PC-3 (cell line): ENCODE results near the gene EPS8L3. TPM values are rescaled to one million over a fixed set of nuclear protein-coding genes. Genes with fewer than 3 reads are reported as not detected.
"Not testable (repeated sequence)": the region's sequence is repeated elsewhere in the genome, so short reads cannot be mapped to it uniquely, and the experiment has no call there.

Experiments used
- ATAC-seq: fragments of 200-7000 bp; cut with Tn5 transposase; 2 replicates; pipeline ENCODE4 v1.9.1; 2020; ENCODE audit warnings: mild to moderate bottlenecking, moderate library complexity
- BruUV-seq: library from RNA; stranded (reverse); fragments of 400-500 nt; replicated peaks from 2 replicates; lab custom pipeline; 2021; lab: Mats Ljungman, UMichigan
- CTCF ChIA-PET: fragments of 300-600 bp; sonication (Branson Sonifier 250); formaldehyde crosslinking; loops from one replicate; lab custom pipeline; 2022; ENCODE audit warnings: antibody characterized with exemption; lab: Charles Lee
- POLR2A ChIA-PET: fragments of 300-600 bp; sonication (Branson Sonifier 250); formaldehyde crosslinking; loops from one replicate; lab custom pipeline; 2022; ENCODE audit warnings: antibody characterized with exemption; ENCODE audit not compliant: unreplicated experiment; lab: Charles Lee
- DNase-seq: peaks from one replicate; pipeline ENCODE4 v3.0.0-alpha.2; 2015
- H2AFZ ChIP-seq: fragments of 300-600 bp; sonication (generic); 2 replicates; pipeline ENCODE4 v1.6.0; 2016; ENCODE audit warnings: antibody characterized with exemption, low read length
- H3F3A ChIP-seq: fragments of 300-600 bp; sonication (generic); one replicate; pipeline ENCODE4 v1.6.0; 2017; ENCODE audit warnings: antibody characterized with exemption, low read length, control low read depth, mild to moderate bottlenecking; ENCODE audit not compliant: unreplicated experiment
- H3K27ac ChIP-seq: fragments of 300-600 bp; sonication (generic); 2 replicates; pipeline ENCODE4 v1.5.1; 2016; ENCODE audit warnings: mild to moderate bottlenecking, low read length
- H3K27me3 ChIP-seq: fragments of 300-600 bp; sonication (generic); 2 replicates; pipeline ENCODE4 v1.6.1; 2016; ENCODE audit warnings: low read length, mixed read lengths
- H3K36me3 ChIP-seq: fragments of 300-600 bp; sonication (generic); 2 replicates; pipeline ENCODE4 v1.6.1; 2016; ENCODE audit warnings: low read depth, mixed run types, low read length, mixed read lengths
- H3K4me1 ChIP-seq: fragments of 300-600 bp; sonication (generic); 2 replicates; pipeline ENCODE4 v1.5.1; 2016; ENCODE audit warnings: low read length; ENCODE audit not compliant: insufficient read depth
- H3K4me2 ChIP-seq: fragments of 300-600 bp; sonication (generic); 2 replicates; pipeline ENCODE4 v1.6.0; 2016; ENCODE audit warnings: low read length
- H3K4me3 ChIP-seq: fragments of 300-600 bp; sonication (generic); 2 replicates; pipeline ENCODE4 v1.5.1; 2016; ENCODE audit warnings: mild to moderate bottlenecking, low read length, mixed read lengths
- H3K79me2 ChIP-seq: fragments of 300-600 bp; sonication (generic); 2 replicates; pipeline ENCODE4 v1.6.1; 2017; ENCODE audit warnings: low read length, mixed read lengths
- H3K9ac ChIP-seq: fragments of 300-600 bp; sonication (generic); 2 replicates; pipeline ENCODE4 v1.6.0; 2016; ENCODE audit warnings: mild to moderate bottlenecking, low read length
- H3K9me2 ChIP-seq: fragments of 300-600 bp; sonication (generic); replicated peaks from 2 replicates; pipeline ENCODE4 v1.6.1; 2016; ENCODE audit warnings: mixed run types, low read length, mixed read lengths
- H3K9me3 ChIP-seq: fragments of 300-600 bp; sonication (generic); 2 replicates; pipeline ENCODE4 v1.6.1; 2016; ENCODE audit warnings: low read length, mixed read lengths
- H4K20me1 ChIP-seq: fragments of 300-600 bp; sonication (generic); 2 replicates; pipeline ENCODE4 v1.6.1; 2016; ENCODE audit warnings: low read length, mixed read lengths
- EZH2 ChIP-seq: fragments of 300-600 bp; sonication (generic); IDR thresholded peaks from one replicate; pipeline ENCODE4 v1.6.1; 2017; ENCODE audit warnings: antibody characterized with exemption, mild to moderate bottlenecking, low read length; ENCODE audit not compliant: unreplicated experiment
- EZH2phosphoT487 ChIP-seq: fragments of 300-600 bp; sonication (generic); IDR thresholded peaks from 2 replicates; pipeline ENCODE4 v1.6.1; 2018; ENCODE audit warnings: mild to moderate bottlenecking, antibody characterized with exemption, low read length, borderline replicate concordance
- intact Hi-C: fragments of 100-400 bp; cut with micrococcal nuclease; formaldehyde crosslinking; loops from 2 replicates; pipeline ENCODE4 v1.9.0; 2023
- total RNA-seq: library from RNA; depleted of rRNA; stranded (reverse); fragments of >200 nt; gene quantifications from 2 replicates; pipeline ENCODE4 v1.2.3, GENCODE V29; 2014
- TF ChIP-seq, protein P1 (sequence below): fragments of 300-600 bp; sonication (generic); conservative IDR thresholded peaks from 2 replicates; pipeline ENCODE4 v1.5.1; 2017; ENCODE audit warnings: antibody characterized with exemption, low read depth, mild to moderate bottlenecking, low read length

Gene EPS8L3
- total RNA-seq, 1 experiment from 2014 or later, result not detected

- no peak overlapping the region for H3K9ac ChIP-seq
- no peaks in the 10 kb centered on the region for H3K79me2 ChIP-seq
- no peaks in the 10 kb centered on the region for H3F3A ChIP-seq
- no peak overlapping the region for H3K4me3 ChIP-seq
- DNase-seq, result no peak
- no peak overlapping the region for H2AFZ ChIP-seq
- no peaks in the 10 kb centered on the region for H3K9me3 ChIP-seq
- H3K36me3 ChIP-seq, result no peaks in the 10 kb centered on the region
- no peak overlapping the region for H3K27ac ChIP-seq
- no peaks in the 10 kb centered on the region for H3K4me1 ChIP-seq
- no TSS peak for BruUV-seq
- H3K4me2 ChIP-seq, result no peak overlapping the region
- intact Hi-C loops, result no loop called here
- ChIA-PET CTCF (no interaction called here), POLR2A (no interaction called here)
- TF ChIP-seq, protein P1, sequence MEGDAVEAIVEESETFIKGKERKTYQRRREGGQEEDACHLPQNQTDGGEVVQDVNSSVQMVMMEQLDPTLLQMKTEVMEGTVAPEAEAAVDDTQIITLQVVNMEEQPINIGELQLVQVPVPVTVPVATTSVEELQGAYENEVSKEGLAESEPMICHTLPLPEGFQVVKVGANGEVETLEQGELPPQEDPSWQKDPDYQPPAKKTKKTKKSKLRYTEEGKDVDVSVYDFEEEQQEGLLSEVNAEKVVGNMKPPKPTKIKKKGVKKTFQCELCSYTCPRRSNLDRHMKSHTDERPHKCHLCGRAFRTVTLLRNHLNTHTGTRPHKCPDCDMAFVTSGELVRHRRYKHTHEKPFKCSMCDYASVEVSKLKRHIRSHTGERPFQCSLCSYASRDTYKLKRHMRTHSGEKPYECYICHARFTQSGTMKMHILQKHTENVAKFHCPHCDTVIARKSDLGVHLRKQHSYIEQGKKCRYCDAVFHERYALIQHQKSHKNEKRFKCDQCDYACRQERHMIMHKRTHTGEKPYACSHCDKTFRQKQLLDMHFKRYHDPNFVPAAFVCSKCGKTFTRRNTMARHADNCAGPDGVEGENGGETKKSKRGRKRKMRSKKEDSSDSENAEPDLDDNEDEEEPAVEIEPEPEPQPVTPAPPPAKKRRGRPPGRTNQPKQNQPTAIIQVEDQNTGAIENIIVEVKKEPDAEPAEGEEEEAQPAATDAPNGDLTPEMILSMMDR, result no peak
- TF ChIP-seq EZH2, result no peak
- no peak for TF ChIP-seq EZH2phosphoT487
- ATAC-seq, result no peak
- no peaks in the 10 kb centered on the region for H4K20me1 ChIP-seq
- no peaks in the 10 kb centered on the region for H3K27me3 ChIP-seq
- no peaks in the 10 kb centered on the region for H3K9me2 ChIP-seq
Observed at GRCh38 chr1:109712321-109712864, 51.3 kb downstream of the EPS8L3 start.

- POLR2A ChIA-PET, H3K9me3 ChIP-seq, H3K9ac ChIP-seq, H3K27ac ChIP-seq, H2AFZ ChIP-seq, H3K79me2 ChIP-seq, H3F3A ChIP-seq, CTCF ChIA-PET, ATAC-seq, BruUV-seq, H3K4me1 ChIP-seq, DNase-seq, H4K20me1 ChIP-seq, H3K36me3 ChIP-seq, H3K4me3 ChIP-seq, H3K9me2 ChIP-seq, intact Hi-C loops, H3K27me3 ChIP-seq, H3K4me2 ChIP-seq: not testable (repeated sequence)
Observed at GRCh38 chr1:109711593-109712320, 52.0 kb downstream of the EPS8L3 start, which contains the start of gene GSTM5. GSTM5 (plus strand) TSS chr1:109712251; CDS start chr1:109712313, 62 bp downstream.

DNA sequence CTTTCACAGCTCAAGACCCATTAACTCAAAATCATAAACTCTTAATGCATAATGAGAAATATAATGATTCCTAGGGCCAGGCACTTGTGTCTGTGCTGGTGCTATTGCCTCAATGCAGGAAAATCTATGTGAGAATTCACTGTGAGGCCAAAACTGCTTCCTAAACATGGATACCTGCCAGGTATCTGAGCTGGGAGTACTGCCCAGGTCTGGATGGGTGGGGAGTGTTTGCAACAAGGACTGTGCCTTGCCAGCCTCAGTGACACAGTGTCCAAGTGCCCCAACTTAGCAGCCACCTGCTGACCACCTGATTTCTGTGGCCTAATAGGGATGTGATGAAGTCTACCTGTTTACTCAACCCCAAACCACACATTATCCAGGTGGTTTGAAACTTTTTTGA is 53.9 kb downstream of the EPS8L3 start:
- POLR2A ChIA-PET, H3K4me2 ChIP-seq, H3K27ac ChIP-seq, DNase-seq, H3K79me2 ChIP-seq, H3K27me3 ChIP-seq, CTCF ChIA-PET, H3K4me3 ChIP-seq, ATAC-seq, H3K9me3 ChIP-seq, intact Hi-C loops, H3K9me2 ChIP-seq, BruUV-seq, H3F3A ChIP-seq, H4K20me1 ChIP-seq, H3K4me1 ChIP-seq, H3K9ac ChIP-seq, H3K36me3 ChIP-seq, H2AFZ ChIP-seq: not testable (repeated sequence)

- ATAC-seq, H3K4me2 ChIP-seq, CTCF ChIA-PET, H3K27me3 ChIP-seq, H3K4me3 ChIP-seq, H3K9me2 ChIP-seq, BruUV-seq, H2AFZ ChIP-seq, H3K27ac ChIP-seq, H3F3A ChIP-seq, intact Hi-C loops, POLR2A ChIA-PET, H3K36me3 ChIP-seq, H3K79me2 ChIP-seq, H3K9me3 ChIP-seq, H3K9ac ChIP-seq, H4K20me1 ChIP-seq, DNase-seq, H3K4me1 ChIP-seq: not testable (repeated sequence)
Observed at GRCh38 chr1:109708949-109709348, 54.8 kb downstream of the EPS8L3 start.
